Midbrain (tissue), 1 donor: ENCODE data around the gene SERTAD2.
A peak's percentile ranks its signal among the peaks of the same experiment; 100 is the strongest.

Experiments used
- DNase-seq: peaks from one replicate; lab custom pipeline; 2025; lab: John Stamatoyannopoulos, UW

The SERTAD2 gene

DNA sequence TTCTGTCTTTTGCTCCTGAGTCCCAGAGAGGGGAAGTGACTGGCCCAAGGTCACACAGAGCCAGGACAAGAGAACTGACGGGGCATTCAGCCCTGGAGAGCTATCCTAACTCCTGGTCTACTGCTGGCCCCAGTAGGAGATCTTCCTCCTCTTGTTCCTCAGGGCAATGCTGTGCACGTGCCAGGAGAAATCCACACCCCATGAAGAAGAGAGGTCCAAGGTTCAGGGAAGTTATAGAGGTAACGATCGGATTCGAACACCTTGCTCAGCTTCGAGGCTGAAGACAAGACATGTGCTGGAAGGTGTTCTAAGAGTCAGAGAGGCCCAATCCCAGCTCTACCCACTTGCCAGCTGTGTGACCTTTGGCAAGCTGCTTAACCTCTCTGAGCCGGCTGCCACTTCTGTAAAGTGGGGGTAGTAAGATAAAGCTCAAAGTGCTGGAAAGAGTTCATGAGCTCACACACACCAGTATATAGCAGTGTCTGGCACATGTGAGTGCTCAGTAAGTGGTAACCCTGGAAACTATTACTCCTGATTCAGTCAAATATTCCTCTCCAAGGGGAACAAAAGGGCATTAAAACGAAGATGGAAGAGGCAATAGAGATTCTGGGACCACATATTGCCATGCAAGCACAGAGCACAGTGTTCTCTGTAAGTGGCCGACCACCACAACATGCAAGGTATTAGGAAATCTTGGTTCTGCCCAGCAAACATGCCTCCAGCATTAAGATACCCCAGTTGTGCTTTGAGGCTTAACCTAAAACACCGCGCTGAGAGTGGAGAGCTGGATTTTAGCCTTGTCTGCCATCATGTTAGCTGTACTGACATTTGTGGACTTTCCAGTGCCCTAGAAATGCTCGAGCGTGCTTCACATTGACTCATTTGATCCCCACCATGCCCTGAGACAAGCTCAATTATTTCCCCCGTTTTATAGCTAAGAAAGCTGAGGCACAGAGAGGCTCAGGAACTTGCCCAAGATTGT is 25.6 kb downstream of the SERTAD2 start:
- DNase-seq: no peak

GRCh38 chr2:64626963-64627760 is 26.6 kb downstream of the SERTAD2 start:
- DNase-seq: peak; percentile 69

GRCh38 chr2:64626146-64626809 is 27.4 kb downstream of the SERTAD2 start:
- no peak for DNase-seq

GRCh38 chr2:64625299-64626145 is 28.2 kb downstream of the SERTAD2 start:
- no peak for DNase-seq

DNA sequence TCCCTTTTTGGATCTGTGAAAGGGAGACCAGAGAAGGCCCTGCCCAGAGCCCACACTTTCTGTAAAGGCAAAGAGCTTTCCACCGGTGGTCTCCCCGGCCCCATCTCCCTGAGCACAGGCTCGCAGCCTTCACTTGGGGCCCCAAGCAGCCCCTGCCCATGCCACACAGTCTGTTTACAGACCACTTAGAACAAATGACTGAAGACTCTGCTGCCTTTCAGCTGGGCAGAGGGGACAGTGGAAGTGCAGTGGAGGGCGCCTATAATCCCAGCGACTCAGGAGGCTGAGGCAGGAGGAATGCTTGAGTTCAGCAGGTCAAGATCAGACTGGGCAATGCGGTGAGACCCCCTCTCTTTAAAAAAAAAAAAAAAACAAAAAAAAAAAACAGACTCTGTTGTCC is 28.9 kb downstream of the SERTAD2 start:
- no peak for DNase-seq

- no peak for DNase-seq
These were observed 29.6 kb downstream of the SERTAD2 start for GRCh38 chr2:64624108-64624610.

DNA sequence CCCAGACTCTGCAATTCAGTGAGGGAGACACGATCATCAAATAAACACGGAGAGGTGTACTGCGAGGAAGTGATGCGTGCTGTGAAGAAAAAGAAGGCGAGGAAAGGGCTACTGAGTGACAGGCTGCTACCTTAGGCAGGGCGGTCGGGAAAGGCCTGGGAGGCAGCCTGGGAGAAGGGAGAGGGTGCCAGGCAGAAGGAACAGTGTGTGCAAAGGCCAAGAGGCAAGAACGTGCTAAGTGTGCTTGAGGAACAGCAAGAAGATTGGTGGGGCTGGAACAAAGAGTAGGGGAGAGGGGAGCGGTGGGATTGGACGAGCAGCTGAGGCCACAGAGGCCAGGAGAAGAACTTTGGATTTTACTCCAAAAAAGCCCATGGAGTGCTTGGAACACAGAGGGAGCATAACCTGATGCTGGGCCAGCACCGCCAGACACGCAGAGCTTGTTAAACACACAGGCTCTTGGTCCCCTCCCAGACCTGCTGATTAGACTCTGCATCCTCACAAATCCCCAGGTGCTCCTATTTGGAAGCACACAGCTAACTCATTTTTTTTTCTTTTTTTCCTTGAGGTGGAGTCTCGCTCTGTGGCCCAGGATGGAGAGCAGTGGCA is 30.4 kb downstream of the SERTAD2 start:
- no peak for DNase-seq

- DNase-seq: no peak
These were observed 31.1 kb downstream of the SERTAD2 start for GRCh38 chr2:64622443-64623241.

DNA sequence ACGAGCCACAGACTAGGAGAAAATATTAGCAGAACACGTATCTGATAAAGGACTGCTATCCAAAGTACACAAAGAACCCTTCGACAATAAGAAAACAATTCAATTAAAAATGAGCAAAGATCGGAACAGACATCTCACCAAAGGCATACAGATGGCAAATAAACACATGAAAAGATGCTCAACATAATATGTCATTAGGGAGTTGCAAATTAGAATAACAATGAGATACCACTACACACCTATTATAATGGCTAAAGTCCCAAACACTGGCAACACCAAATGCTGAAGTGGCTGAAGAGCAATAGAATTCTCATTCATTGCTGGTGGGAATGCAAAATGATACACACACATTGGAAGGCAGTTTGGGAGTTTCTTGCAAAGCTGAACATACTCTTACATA is 33.1 kb downstream of the SERTAD2 start:
- no peak for DNase-seq

GRCh38 chr2:64617631-64618151 is 36.0 kb downstream of the SERTAD2 start:
- peak; percentile 40 for DNase-seq

DNA sequence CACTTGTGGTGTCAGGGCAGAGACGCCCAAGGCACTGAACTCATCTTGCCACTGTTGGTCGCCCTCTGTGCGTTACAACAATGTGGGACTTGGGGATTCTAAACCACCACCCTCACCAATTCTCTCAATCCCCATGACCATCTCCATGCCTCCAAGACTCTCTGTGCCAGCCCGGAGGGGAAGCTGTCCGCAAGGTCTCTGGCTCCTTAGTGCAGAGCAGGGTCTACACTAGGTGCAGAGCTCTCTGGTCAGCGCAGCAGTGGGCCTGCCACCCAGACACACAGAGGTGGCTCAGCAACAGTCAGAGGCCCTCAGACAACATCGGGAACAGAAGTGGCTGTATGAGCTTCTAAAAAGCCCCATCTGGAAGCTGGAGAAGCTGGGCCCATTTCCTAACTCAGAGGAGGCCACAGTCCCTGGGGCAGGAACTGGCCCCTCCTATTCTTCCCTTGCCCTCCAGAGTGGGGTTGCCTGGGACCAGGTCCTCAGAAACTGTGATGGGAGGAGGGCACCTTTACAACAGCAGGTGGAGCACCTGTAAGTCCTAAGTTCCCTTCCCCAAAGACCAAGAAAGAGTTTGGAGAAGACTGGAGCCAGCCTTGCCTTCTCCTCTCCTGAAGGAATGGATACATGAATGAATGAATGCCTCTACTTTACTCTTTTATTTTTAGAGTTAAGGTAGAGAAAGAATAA is 37.7 kb downstream of the SERTAD2 start:
- no peak for DNase-seq

GRCh38 chr2:64615192-64615763 is 38.4 kb downstream of the SERTAD2 start:
- DNase-seq: no peak

GRCh38 chr2:64613276-64613675 is 40.4 kb downstream of the SERTAD2 start:
- no peak for DNase-seq

DNA sequence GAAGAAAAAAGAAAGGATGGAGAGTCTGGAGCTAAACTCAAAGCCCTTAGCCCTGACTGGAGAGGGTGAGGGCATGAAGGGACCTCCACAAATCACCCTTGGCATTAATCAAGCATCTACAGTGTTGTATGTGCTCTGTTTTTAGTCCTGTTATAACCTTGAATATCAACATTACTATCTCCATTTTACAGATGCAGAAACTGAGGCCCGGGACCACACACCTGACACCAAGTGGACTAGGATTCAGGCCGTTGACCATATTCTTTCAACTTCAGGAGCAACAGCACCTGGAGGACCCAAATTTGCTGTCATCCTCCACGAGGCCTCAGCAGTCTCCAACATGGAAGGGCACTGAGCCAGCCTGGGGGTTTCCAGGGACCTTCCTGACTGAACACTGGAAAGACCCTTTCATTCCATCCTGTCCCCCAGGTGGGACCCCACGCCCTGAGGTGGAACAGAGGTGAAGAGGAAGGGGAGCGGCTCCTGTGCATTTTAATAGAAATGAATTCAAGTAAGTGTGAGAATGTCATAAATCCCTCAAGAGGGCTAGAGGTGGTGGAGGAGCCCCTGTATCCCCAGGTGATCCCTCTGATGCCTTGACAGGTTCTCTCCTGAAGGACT is 41.0 kb downstream of the SERTAD2 start:
- no peak for DNase-seq

GRCh38 chr2:64610316-64610855 is 43.3 kb downstream of the SERTAD2 start:
- no peak for DNase-seq

DNA sequence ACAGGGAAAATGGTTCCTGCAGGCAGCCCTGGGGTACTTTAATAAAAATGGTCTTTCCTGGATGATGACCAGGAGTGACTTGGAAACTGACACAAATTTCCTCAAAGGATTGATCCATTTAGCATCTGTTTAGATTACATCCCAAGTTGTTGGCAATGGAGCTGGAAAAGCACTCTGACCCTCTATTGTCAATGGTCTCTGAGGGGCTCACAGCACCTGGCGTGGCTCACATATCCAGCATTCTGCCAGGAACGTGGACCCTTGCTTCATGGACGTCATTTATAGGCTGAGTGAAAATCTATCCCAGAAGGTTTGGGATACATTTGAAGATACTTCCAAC is 43.8 kb downstream of the SERTAD2 start:
- no peak for DNase-seq

DNA sequence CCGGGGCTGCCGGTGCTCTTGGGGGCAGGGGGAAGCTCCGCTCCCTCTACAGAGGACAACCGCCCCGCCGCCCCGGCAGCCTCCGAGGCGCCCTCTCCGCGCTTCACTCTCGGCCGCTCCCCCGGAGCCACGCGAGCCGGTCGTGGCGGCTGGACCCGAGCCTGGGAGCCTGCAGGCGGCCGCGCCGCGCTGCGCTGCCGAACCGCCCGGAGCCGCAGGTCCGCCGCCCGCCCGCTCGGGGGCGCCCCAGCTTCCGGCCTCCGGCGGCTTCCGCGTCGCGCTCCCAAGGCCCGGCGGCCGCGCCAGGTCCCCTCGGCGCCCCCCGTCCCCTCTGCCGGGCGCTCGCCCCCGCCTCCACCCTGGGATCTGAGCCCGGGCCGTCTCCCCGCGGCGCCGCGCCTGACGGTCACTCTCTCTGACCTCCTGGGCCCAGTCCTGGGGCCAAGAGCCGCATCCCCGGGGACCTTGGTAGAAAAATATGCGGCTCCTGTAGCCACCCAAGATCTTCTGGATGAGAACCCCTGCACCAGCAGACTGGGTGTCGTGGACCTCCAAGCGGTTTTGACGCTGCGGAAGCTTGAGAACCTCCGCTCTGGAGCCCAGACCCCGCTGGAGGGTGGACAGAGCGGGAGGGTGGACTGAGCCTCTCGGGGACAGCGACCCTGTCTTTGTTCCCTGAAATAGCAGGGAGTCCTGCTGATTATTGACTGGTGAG is 44.3 kb downstream of the SERTAD2 start:
- peak; percentile 24 for DNase-seq
